Measurements from ENCODE around the gene LAPTM4A.

Gene LAPTM4A

DNA sequence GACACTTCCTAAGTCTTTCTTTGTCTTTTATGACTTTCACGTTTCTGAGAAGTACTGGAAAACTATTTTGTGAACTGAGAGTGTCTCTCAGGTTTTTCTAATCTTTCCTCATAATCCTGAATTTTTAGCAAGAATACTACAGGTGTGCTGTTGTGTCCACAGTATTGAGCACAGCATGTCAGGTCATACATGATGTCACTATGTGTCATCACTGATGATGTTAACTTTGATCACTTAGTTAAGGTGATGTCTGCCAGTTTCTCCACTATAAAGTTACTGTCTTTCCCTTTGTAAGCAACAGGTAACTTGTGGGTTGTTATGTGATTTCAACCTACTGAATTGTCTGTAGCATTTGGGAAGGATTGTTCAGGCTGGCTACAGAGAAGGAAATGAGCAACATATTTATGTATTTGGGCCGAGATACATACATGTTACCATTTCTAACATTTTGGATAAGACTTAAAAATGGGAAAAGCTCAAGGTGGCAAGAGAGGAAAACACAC lies 50.0 kb downstream of the LAPTM4A start:
- Mint-ChIP-seq H3K27ac (ENCODE audit: low read depth) (no peak overlapping the region), H3K4me3 (no peak overlapping the region), H3K36me3 (ENCODE audit: insufficient read depth) (peaks cover 2% of the 10 kb centered on the region), H3K9me3 (no peaks in the 10 kb centered on the region), H3K27me3 (peaks cover 64% of the 10 kb centered on the region), H3K4me1 (no peaks in the 10 kb centered on the region)
- no peak for DNase-seq (ENCODE audit: low spot score in 2 of 2)
- no peak for ATAC-seq (replicated peaks; ENCODE audit: extremely low read depth, poor library complexity, severe bottlenecking)

DNA sequence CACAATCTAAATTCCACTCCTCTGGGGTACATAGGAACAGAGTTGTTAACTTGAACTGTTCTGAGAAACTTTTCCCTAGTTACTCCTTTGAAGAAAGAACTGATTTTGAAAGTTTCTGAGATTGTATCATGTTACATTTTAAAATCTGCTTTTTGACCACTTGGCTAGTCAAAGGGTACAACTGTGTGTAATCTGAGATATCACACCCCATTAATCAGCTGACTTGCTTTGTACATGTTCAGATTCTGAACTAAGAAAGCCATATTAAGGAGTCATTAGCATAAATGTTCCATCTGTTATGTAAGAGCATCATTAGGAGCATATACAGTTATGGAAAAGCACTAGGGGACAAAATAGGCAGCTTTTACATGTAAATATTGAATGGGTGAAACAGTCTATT lies 57.7 kb downstream of the LAPTM4A start:
- no peak for ATAC-seq (replicated peaks; ENCODE audit: extremely low read depth, poor library complexity, severe bottlenecking)
- Mint-ChIP-seq H3K9me3 (no peaks in the 10 kb centered on the region), H3K4me3 (no peak overlapping the region), H3K4me1 (peaks cover 18% of the 10 kb centered on the region), H3K27me3 (peaks cover 47% of the 10 kb centered on the region), H3K27ac (ENCODE audit: low read depth) (no peak overlapping the region), H3K36me3 (ENCODE audit: insufficient read depth) (peaks cover 16% of the 10 kb centered on the region)
- no peak for DNase-seq (ENCODE audit: low spot score in 2 of 2)

DNA sequence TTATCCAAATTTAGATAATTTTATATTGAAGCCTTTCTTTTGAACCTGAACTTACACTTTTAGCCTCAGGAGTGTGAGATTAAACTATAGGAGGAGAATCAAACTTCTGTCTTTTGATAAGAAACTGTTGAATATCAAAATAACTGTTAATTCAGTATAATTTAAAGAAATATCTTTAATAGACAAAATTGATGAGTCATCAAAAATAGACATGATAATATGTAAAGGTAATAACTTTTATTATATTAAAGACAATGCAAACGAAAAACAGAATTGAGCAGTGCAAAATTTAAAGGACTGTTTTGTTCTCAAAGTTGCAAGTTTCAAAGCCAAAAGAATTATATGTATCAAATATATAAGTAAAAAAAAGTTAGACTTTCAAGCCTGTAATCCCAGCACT lies 59.5 kb downstream of the LAPTM4A start:
- DNase-seq (ENCODE audit: low spot score in 2 of 2) (no peak), ATAC-seq (replicated peaks; ENCODE audit: extremely low read depth, poor library complexity, severe bottlenecking) (no peak)
- H3K36me3 Mint-ChIP-seq (ENCODE audit: insufficient read depth) = peaks cover 16% of the 10 kb centered on the region
- peaks cover 47% of the 10 kb centered on the region for H3K27me3 Mint-ChIP-seq
- H3K4me3 Mint-ChIP-seq = no peak overlapping the region
- no peak overlapping the region for H3K27ac Mint-ChIP-seq (ENCODE audit: low read depth)
- H3K9me3 Mint-ChIP-seq = no peaks in the 10 kb centered on the region
- peaks cover 23% of the 10 kb centered on the region for H3K4me1 Mint-ChIP-seq

DNA sequence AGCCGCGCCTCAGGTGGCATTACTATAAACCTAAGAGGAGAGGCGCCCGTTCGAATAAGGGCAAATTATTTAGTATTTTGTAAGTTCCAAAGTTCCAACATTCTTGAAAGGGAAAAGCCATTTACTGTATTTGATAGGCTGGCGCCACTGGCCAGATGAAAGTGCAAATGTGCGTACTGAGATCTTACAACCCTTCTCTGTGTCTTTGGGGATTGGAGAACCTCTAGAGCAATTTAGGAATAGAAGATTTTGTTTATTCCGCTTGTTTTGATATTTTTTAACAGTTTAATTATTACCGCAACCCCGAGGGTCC lies 61.1 kb downstream of the LAPTM4A start:
- no peak for DNase-seq (ENCODE audit: low spot score in 2 of 2)
- Mint-ChIP-seq H3K27me3 (peaks cover 33% of the 10 kb centered on the region), H3K27ac (ENCODE audit: low read depth) (peak overlapping the region; percentile 90), H3K9me3 (no peaks in the 10 kb centered on the region), H3K4me3 (peak overlapping the region; percentile 90), H3K4me1 (peaks cover 23% of the 10 kb centered on the region), H3K36me3 (ENCODE audit: insufficient read depth) (peaks cover 16% of the 10 kb centered on the region)
- ATAC-seq (replicated peaks; ENCODE audit: extremely low read depth, poor library complexity, severe bottlenecking) = no peak

DNA sequence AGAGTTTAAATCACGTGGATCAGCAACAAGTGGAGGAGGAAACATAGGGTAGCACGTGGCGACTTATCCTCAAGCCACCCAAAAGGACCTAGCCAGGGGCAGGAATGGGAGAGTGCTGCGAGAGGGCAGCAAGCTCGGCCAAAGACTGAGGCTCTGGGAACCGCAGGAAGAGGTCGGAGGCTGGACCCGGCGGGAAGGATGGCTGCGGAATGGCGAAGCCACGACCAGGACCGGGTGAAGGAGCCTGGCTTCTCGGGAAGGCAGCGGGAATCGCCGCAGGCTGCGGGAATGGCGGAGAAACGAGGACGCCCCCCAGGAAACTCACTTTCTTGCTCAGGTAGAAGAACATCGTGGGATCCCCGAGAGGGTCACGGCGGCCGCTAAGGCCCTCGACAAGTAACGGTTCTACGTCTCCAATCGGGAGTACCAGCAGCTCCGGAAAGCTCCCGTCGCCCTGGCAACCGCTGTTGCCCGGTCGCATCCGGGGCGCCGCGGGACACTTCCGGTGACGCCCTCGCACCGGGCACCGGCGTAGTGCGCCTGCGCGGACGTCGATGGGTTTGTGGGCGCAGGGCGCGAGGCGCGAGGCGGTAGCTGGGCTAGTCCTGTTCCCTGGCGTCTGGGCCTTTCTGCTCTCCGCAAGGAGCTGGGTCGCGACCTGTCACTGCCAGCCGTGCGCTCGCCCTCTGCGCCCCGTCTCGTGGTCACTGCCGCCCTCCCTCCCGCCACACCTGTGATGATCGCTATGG lies 61.6 kb downstream of the LAPTM4A start, which contains the start of gene WDR35:
Gene WDR35 (minus strand): TSS at position 439 of the 749 bp plus-strand sequence. CDS start 90 bp downstream, at position 349.
- Mint-ChIP-seq H3K36me3 (ENCODE audit: insufficient read depth) (peaks cover 18% of the 10 kb centered on the region), H3K4me1 (peaks cover 23% of the 10 kb centered on the region)

DNA sequence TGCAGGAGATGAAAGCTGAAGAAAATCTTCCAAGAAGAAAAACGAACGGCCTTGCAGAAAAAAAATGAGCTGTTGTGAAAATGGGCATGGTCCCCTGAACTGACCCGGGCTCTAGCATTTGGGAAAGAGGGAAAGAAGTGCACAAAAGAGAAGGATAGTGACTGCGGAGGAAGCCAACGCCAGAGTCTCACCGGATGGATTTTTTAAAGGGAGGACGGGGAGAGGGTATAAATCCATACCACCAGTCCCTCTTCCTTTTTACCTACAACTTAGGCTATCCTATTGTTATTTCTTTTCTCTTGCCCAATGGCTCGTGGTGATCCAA lies 62.1 kb downstream of the LAPTM4A start:
- H3K27me3 Mint-ChIP-seq = peaks cover 28% of the 10 kb centered on the region

More for the DNA sequence above, 61.6 kb downstream of the LAPTM4A start, which contains the start of gene WDR35:
- DNase-seq (ENCODE audit: low spot score in 2 of 2) (peak; percentile 82 to 85), ATAC-seq (replicated peaks; ENCODE audit: extremely low read depth, poor library complexity, severe bottlenecking) (peak; percentile 90)
- peaks cover 33% of the 10 kb centered on the region for H3K27me3 Mint-ChIP-seq
- no peaks in the 10 kb centered on the region for H3K9me3 Mint-ChIP-seq
- H3K27ac Mint-ChIP-seq (ENCODE audit: low read depth) = peak within 1 kb of the TSS; percentile 90
- H3K4me3 Mint-ChIP-seq = peak within 1 kb of the TSS; percentile 90

DNA sequence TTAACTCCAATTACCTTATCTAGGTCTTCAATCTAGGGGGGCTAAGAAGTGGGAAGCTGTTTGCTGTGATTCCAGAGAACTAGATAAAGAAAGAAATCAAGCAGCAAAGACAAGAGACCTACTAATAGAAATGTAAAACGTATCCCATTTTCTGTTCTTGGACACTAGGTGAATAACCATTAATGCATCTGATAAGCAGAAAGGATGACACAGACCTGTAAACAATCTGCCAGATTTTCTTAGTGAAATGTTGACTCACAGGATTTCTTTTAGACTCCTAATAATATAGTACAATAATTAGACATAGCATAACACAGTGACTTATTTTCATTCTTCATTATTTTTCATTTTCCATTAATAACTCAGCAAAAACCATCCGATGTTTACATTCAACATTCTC lies 62.8 kb downstream of the LAPTM4A start:
- H3K4me1 Mint-ChIP-seq = peaks cover 23% of the 10 kb centered on the region
- H3K27ac Mint-ChIP-seq (ENCODE audit: low read depth) = peak overlapping the region; percentile 90
- peaks cover 19% of the 10 kb centered on the region for H3K36me3 Mint-ChIP-seq (ENCODE audit: insufficient read depth)
- peak overlapping the region; percentile 90 for H3K4me3 Mint-ChIP-seq
- H3K27me3 Mint-ChIP-seq = peaks cover 21% of the 10 kb centered on the region
- no peak for DNase-seq (ENCODE audit: low spot score in 2 of 2)
- no peaks in the 10 kb centered on the region for H3K9me3 Mint-ChIP-seq
- ATAC-seq (replicated peaks; ENCODE audit: extremely low read depth, poor library complexity, severe bottlenecking) = no peak

More for the DNA sequence above, 62.1 kb downstream of the LAPTM4A start:
- DNase-seq (ENCODE audit: low spot score in 2 of 2) = no peak
- H3K4me1 Mint-ChIP-seq = peaks cover 23% of the 10 kb centered on the region
- peak overlapping the region; percentile 90 for H3K27ac Mint-ChIP-seq (ENCODE audit: low read depth)
- peaks cover 18% of the 10 kb centered on the region for H3K36me3 Mint-ChIP-seq (ENCODE audit: insufficient read depth)
- H3K4me3 Mint-ChIP-seq = peak overlapping the region; percentile 90
- H3K9me3 Mint-ChIP-seq = no peaks in the 10 kb centered on the region
- no peak for ATAC-seq (replicated peaks; ENCODE audit: extremely low read depth, poor library complexity, severe bottlenecking)

DNA sequence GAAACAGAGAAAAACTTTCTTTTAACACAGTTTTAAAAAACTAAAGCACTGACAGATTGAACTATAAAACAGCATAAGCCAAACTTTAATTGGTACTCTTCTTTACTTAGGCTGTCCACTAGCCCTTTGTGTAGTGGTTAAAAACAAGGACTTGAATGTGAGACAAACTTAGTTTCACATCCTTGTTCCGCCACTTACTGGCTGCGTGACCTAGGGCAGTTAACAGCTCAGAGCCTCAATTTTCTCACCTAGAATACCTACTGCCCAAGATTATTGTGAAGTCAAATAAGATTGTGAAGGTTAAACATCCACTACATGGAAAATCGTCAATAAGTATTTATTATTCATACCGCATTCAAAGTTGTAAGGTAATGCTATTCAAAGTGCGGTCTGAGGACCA lies 63.5 kb downstream of the LAPTM4A start:
- Mint-ChIP-seq H3K4me1 (peaks cover 23% of the 10 kb centered on the region), H3K27me3 (peaks cover 15% of the 10 kb centered on the region), H3K27ac (ENCODE audit: low read depth) (no peak overlapping the region), H3K4me3 (peak overlapping the region; percentile 90), H3K36me3 (ENCODE audit: insufficient read depth) (peaks cover 19% of the 10 kb centered on the region), H3K9me3 (no peaks in the 10 kb centered on the region)
- no peak for ATAC-seq (replicated peaks; ENCODE audit: extremely low read depth, poor library complexity, severe bottlenecking)
- no peak for DNase-seq (ENCODE audit: low spot score in 2 of 2)
